ENCODE results near the gene TMEM179B.

- TF ChIP-seq CTCF (IDR thresholded peaks at IDR 0.05; ENCODE audit: borderline replicate concordance, extremely low read depth, low read length, poor library complexity, severe bottlenecking), result no peak
- no peak for TF ChIP-seq EZH2 (IDR thresholded peaks at IDR 0.05; ENCODE audit: borderline replicate concordance, low read depth, low read length, severe bottlenecking)
These were observed 36.5 kb downstream of the TMEM179B start for GRCh38 chr11:62823677-62824076.
